ENCODE results near the gene ST8SIA6.

The ST8SIA6 gene

GRCh38 chr10:17425584-17426262 is 28.7 kb downstream of the ST8SIA6 start:
- H3K27ac ChIP-seq = no peak overlapping the region

GRCh38 chr10:17423632-17424186 is 30.7 kb downstream of the ST8SIA6 start:
- H3K27ac ChIP-seq = no peak overlapping the region
- no peak for TF ChIP-seq CTCF (conservative IDR thresholded peaks at IDR 0.05)

More at GRCh38 chr10:17425584-17426262, 28.7 kb downstream of the ST8SIA6 start:
- no peak for TF ChIP-seq CTCF (conservative IDR thresholded peaks at IDR 0.05)

GRCh38 chr10:17422931-17423330 is 31.5 kb downstream of the ST8SIA6 start:
- no peak overlapping the region for H3K27ac ChIP-seq
- TF ChIP-seq CTCF (conservative IDR thresholded peaks at IDR 0.05) = no peak

- H3K27ac ChIP-seq = peak overlapping the region; percentile 25; the same call in 1 of the 2 replicates
- TF ChIP-seq CTCF (conservative IDR thresholded peaks at IDR 0.05) = no peak
These were observed 36.1 kb downstream of the ST8SIA6 start for GRCh38 chr10:17418249-17418648.

- no peak overlapping the region for H3K27ac ChIP-seq
- TF ChIP-seq CTCF (conservative IDR thresholded peaks at IDR 0.05) = no peak
These were observed 37.8 kb downstream of the ST8SIA6 start for GRCh38 chr10:17416442-17417211.

GRCh38 chr10:17415046-17415658 is 39.2 kb downstream of the ST8SIA6 start:
- H3K27ac ChIP-seq = no peak overlapping the region

More at GRCh38 chr10:17415046-17415658, 39.2 kb downstream of the ST8SIA6 start:
- no peak for TF ChIP-seq CTCF (conservative IDR thresholded peaks at IDR 0.05)
